ENCODE results near the gene HOXC9. TPM values are rescaled to one million over a fixed set of nuclear protein-coding genes. Genes with fewer than 3 reads are reported as not detected.

HOXC9 gene
- total and polyA plus RNA-seq, 9 of the 15 experiments (the other 6 are each of a cell fraction or from before 2014, with no cell fraction given) = 1.1 to 10.5 (median 9.3) TPM

GRCh38 chr12:54028314-54029201, 28.6 kb downstream of the HOXC9 start, which contains the start of gene HOXC6 (continued):
- TF ChIP-seq THAP12 (CRISPR knock-in tag; IDR thresholded peaks at IDR 0.05) (no peak), PBX2 (CRISPR knock-in tag; IDR thresholded peaks at IDR 0.05; ENCODE audit: low read depth) (no peak), PBX2 (tag; conservative IDR thresholded peaks at IDR 0.05; ENCODE audit: low read depth) (no peak), ZNF778 (CRISPR knock-in tag; IDR thresholded peaks at IDR 0.05) (no peak), GTF2B (IDR thresholded peaks at IDR 0.05; ENCODE audit: extremely low read depth, insufficient read length) (no peak), ZSCAN29 (IDR thresholded peaks at IDR 0.05) (0 out of 2 replicates have a peak, but pooled peaks have one; percentile 46), TCF3 (CRISPR knock-in tag; IDR thresholded peaks at IDR 0.05) (no peak), RREB1 (CRISPR knock-in tag; IDR thresholded peaks at IDR 0.05) (no peak), CBFA2T2 (conservative IDR thresholded peaks at IDR 0.05) (0 out of 2 replicates have a peak, but pooled peaks have one; percentile 4), USF1 (CRISPR knock-in tag; IDR thresholded peaks at IDR 0.05) (peak; percentile 79), L3MBTL2 (IDR thresholded peaks at IDR 0.05) (0 out of 2 replicates have a peak, but pooled peaks have one; percentile 22), EGR1 (conservative IDR thresholded peaks at IDR 0.05) (no peak), SRSF7 (optimal IDR thresholded peaks at IDR 0.05; ENCODE audit: low read depth, low read length) (no peak)
